HG02943 (cell line): Measurements from ENCODE around the gene TTC23.

Source experiments
- ATAC-seq: cut with Tn5 transposase; IDR thresholded peaks from one replicate; pipeline ENCODE4 v1.9.1; 2021; ENCODE audit warnings: mild to moderate bottlenecking, low read depth, moderate library complexity; ENCODE audit not compliant: unreplicated experiment

The TTC23 gene

GRCh38 chr15:99141943-99142342 lies 107.4 kb downstream of the TTC23 start:
- ATAC-seq: no peak

- no peak for ATAC-seq
Observed at GRCh38 chr15:99140590-99140989, 108.8 kb downstream of the TTC23 start.

GRCh38 chr15:99139276-99139675 lies 110.1 kb downstream of the TTC23 start:
- no peak for ATAC-seq

- no peak for ATAC-seq
Observed at GRCh38 chr15:99138491-99138982, 110.8 kb downstream of the TTC23 start.

- ATAC-seq: no peak
Observed at GRCh38 chr15:99137877-99138276, 111.5 kb downstream of the TTC23 start.

- ATAC-seq: no peak
Observed at GRCh38 chr15:99137111-99137546, 112.3 kb downstream of the TTC23 start.

GRCh38 chr15:99135194-99135593 lies 114.2 kb downstream of the TTC23 start:
- peak; percentile 76 for ATAC-seq

- no peak for ATAC-seq
Observed at GRCh38 chr15:99134317-99134821, 115.0 kb downstream of the TTC23 start.

- ATAC-seq: no peak
Observed at GRCh38 chr15:99132634-99133287, 116.6 kb downstream of the TTC23 start.

GRCh38 chr15:99132122-99132521 lies 117.3 kb downstream of the TTC23 start:
- no peak for ATAC-seq

- no peak for ATAC-seq
Observed at GRCh38 chr15:99131441-99132023, 117.8 kb downstream of the TTC23 start.

- ATAC-seq: no peak
Observed at GRCh38 chr15:99130765-99131440, 118.5 kb downstream of the TTC23 start.

- ATAC-seq: no peak
Observed at GRCh38 chr15:99130314-99130713, 119.1 kb downstream of the TTC23 start.

GRCh38 chr15:99129644-99130043 lies 119.7 kb downstream of the TTC23 start:
- ATAC-seq: no peak

- no peak for ATAC-seq
Observed at GRCh38 chr15:99128411-99128810, 121.0 kb downstream of the TTC23 start.

- ATAC-seq: no peak
Observed at GRCh38 chr15:99127773-99128172, 121.6 kb downstream of the TTC23 start.

- no peak for ATAC-seq
Observed at GRCh38 chr15:99126930-99127329, 122.5 kb downstream of the TTC23 start.

- ATAC-seq: no peak
Observed at GRCh38 chr15:99126131-99126588, 123.2 kb downstream of the TTC23 start.

- ATAC-seq: no peak
Observed at GRCh38 chr15:99125061-99125891, 124.1 kb downstream of the TTC23 start.

- no peak for ATAC-seq
Observed at GRCh38 chr15:99124641-99125040, 124.7 kb downstream of the TTC23 start.
